ENCODE data around the gene MT1E. TPM values are rescaled to one million over a fixed set of nuclear protein-coding genes. Genes with fewer than 3 reads are reported as not detected.
"Not testable (repeated sequence)": the region's sequence is repeated elsewhere in the genome, so short reads cannot be mapped to it uniquely, and the experiment has no call there.

MT1E gene
- total RNA-seq, 1 donor = 105 TPM

- TF ChIP-seq, protein P1, sequence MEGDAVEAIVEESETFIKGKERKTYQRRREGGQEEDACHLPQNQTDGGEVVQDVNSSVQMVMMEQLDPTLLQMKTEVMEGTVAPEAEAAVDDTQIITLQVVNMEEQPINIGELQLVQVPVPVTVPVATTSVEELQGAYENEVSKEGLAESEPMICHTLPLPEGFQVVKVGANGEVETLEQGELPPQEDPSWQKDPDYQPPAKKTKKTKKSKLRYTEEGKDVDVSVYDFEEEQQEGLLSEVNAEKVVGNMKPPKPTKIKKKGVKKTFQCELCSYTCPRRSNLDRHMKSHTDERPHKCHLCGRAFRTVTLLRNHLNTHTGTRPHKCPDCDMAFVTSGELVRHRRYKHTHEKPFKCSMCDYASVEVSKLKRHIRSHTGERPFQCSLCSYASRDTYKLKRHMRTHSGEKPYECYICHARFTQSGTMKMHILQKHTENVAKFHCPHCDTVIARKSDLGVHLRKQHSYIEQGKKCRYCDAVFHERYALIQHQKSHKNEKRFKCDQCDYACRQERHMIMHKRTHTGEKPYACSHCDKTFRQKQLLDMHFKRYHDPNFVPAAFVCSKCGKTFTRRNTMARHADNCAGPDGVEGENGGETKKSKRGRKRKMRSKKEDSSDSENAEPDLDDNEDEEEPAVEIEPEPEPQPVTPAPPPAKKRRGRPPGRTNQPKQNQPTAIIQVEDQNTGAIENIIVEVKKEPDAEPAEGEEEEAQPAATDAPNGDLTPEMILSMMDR (IDR thresholded peaks at IDR 0.05; ENCODE audit: extremely low read depth, low read depth, low read length) = peak; percentile 54
- Histone ChIP-seq H3K36me3 (ENCODE audit: insufficient read depth, low read length) (no peaks in the 10 kb centered on the region), H3K9me3 (ENCODE audit: low read depth, low read length) (no peaks in the 10 kb centered on the region), H3K4me3 (ENCODE audit: insufficient read depth, low read length) (no peak overlapping the region), H2AFZ (ENCODE audit: low read length) (no peak overlapping the region), H4K20me1 (ENCODE audit: insufficient read depth, low read length) (no peaks in the 10 kb centered on the region), H3K4me2 (ENCODE audit: insufficient read depth, low read length) (no peak overlapping the region), H3K4me1 (ENCODE audit: insufficient read depth, low read length) (no peaks in the 10 kb centered on the region), H3K79me2 (ENCODE audit: insufficient read depth, low read length) (no peaks in the 10 kb centered on the region), H3K27ac (ENCODE audit: low read depth, low read length) (no peak overlapping the region), H3K27me3 (ENCODE audit: insufficient read depth, low read length) (peaks cover 39% of the 10 kb centered on the region)
- no peak for DNase-seq (ENCODE audit: insufficient read length, low spot score, missing footprints)
Observed at GRCh38 chr16:56673921-56674320, 48.3 kb downstream of the MT1E start.

DNA sequence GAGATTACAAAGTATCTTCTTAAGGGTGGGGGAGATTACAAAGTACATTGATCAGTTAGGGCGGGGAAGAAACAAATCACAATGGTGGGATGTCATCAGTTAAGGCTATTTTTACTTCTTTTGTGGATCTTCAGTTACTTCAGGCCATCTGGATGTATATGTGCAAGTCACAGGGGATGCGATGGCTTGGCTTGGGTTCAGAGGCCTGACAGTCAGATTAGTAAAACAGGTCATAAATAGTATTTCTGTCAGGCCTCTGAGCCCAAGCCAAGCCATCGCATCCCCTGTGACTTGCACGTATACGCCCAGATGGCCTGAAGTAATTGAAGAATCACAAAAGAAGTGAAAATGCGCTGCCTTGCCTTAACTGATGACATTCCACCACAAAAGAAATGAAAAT lies 49.0 kb downstream of the MT1E start:
- not testable (repeated sequence) for DNase-seq (ENCODE audit: insufficient read length, low spot score, missing footprints); H3K4me2 ChIP-seq (ENCODE audit: insufficient read depth, low read length); H3K79me2 ChIP-seq (ENCODE audit: insufficient read depth, low read length); H3K27ac ChIP-seq (ENCODE audit: low read depth, low read length); H4K20me1 ChIP-seq (ENCODE audit: insufficient read depth, low read length); H3K36me3 ChIP-seq (ENCODE audit: insufficient read depth, low read length); H2AFZ ChIP-seq (ENCODE audit: low read length); H3K4me1 ChIP-seq (ENCODE audit: insufficient read depth, low read length); H3K9me3 ChIP-seq (ENCODE audit: low read depth, low read length); H3K4me3 ChIP-seq (ENCODE audit: insufficient read depth, low read length)
- peaks cover 33% of the 10 kb centered on the region for H3K27me3 ChIP-seq (ENCODE audit: insufficient read depth, low read length)

DNA sequence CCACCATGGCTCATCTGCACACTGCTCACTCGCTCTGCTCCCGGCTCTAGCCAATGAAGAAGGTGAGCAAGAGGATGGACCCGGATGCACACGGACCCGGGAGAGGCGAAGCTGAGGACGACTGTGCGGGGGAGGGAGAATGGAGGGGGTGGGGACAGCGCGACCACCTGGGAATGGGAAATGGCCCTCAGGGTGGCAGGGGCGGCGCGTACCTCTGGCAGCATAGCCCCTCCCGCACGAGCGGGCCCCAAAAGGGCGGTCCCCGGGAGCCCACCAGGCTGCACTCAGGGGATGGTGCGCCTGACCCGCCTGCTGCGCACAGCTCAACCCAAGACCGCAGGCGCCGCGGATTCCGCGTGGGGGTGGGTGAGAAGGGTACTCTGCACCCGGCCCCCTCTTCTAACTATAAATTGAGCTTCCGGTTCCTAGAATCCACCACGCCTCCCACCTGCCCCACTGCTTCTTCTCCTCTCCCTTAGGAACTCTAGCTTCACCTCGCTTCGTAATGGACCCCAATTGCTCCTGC lies 50.2 kb downstream of the MT1E start:
- H3K36me3 ChIP-seq (ENCODE audit: insufficient read depth, low read length) = no peaks in the 10 kb centered on the region
- peaks cover 22% of the 10 kb centered on the region for H3K27me3 ChIP-seq (ENCODE audit: insufficient read depth, low read length)
- DNase-seq (ENCODE audit: insufficient read length, low spot score, missing footprints) = no peak
- H4K20me1 ChIP-seq (ENCODE audit: insufficient read depth, low read length) = no peaks in the 10 kb centered on the region
- TF ChIP-seq, protein P1 (IDR thresholded peaks at IDR 0.05; ENCODE audit: extremely low read depth, low read depth, low read length) = no peak
- H3K27ac ChIP-seq (ENCODE audit: low read depth, low read length) = no peak overlapping the region
- no peaks in the 10 kb centered on the region for H3K9me3 ChIP-seq (ENCODE audit: low read depth, low read length)
- H3K4me3 ChIP-seq (ENCODE audit: insufficient read depth, low read length) = peak overlapping the region; percentile 27
- peak overlapping the region; percentile 58 for H2AFZ ChIP-seq (ENCODE audit: low read length)
- no peaks in the 10 kb centered on the region for H3K79me2 ChIP-seq (ENCODE audit: insufficient read depth, low read length)
- H3K4me1 ChIP-seq (ENCODE audit: insufficient read depth, low read length) = no peaks in the 10 kb centered on the region
- H3K4me2 ChIP-seq (ENCODE audit: insufficient read depth, low read length) = peak overlapping the region; percentile 54

Other genes with a start within 250 kb of the MT1E start
- gene AMFR, start 200.2 kb upstream of the MT1E start, total RNA-seq = 279 and 339 TPM in 2 replicates
- 58.6 and 64.5 TPM in 2 replicates for gene NUDT21, start 174.4 kb upstream of the MT1E start, total RNA-seq
- gene OGFOD1, start 174.2 kb upstream of the MT1E start, total RNA-seq = 39.2 and 47.4 TPM in 2 replicates
- 62.2 and 77.5 TPM in 2 replicates for gene BBS2, start 105.8 kb upstream of the MT1E start, total RNA-seq
- not detected in 2 replicates for gene MT4, start 60.7 kb upstream of the MT1E start, total RNA-seq
- gene MT3, start 36.3 kb upstream of the MT1E start, total RNA-seq = not detected in 2 replicates
- gene MT2A, start 17.2 kb upstream of the MT1E start, total RNA-seq = 33.7 and 43.9 TPM in 2 replicates
- gene MT1M, start 6.9 kb downstream of the MT1E start, total RNA-seq = 8.5 and 8.7 TPM in 2 replicates
- 0.59 TPM in 1 of 2 replicates, not detected in the other for gene MT1A, start 12.9 kb downstream of the MT1E start, total RNA-seq
- not detected in 2 replicates for gene MT1B, start 26.1 kb downstream of the MT1E start, total RNA-seq
- gene MT1F, start 32.2 kb downstream of the MT1E start, total RNA-seq = 2.1 and 3.3 TPM in 2 replicates
- not detected in 2 replicates for gene MT1G, start 42.3 kb downstream of the MT1E start, total RNA-seq
- gene MT1H, start 44.0 kb downstream of the MT1E start, total RNA-seq = not detected in 2 replicates
- gene MT1X, start 56.7 kb downstream of the MT1E start, total RNA-seq = 81.4 and 86.0 TPM in 2 replicates
- 36.8 and 40.5 TPM in 2 replicates for gene NUP93, start 104.3 kb downstream of the MT1E start, total RNA-seq
- gene SLC12A3, start 239.4 kb downstream of the MT1E start, total RNA-seq = not detected in 2 replicates

Measured in osteoblast (primary cell).